ENCODE measurements around the gene PARN.

Gene PARN

GRCh38 chr16:14632693-14633569 is 2.9 kb upstream of the PARN start, which contains the start of gene BFAR (continued):
- TF ChIP-seq SP7 (tag by site-specific recombination; IDR thresholded peaks at IDR 0.05) (peak; percentile 55), SCRT1 (tag by site-specific recombination; IDR thresholded peaks at IDR 0.05; ENCODE audit: borderline replicate concordance) (no peak), ZNF473 (tag by site-specific recombination; IDR thresholded peaks at IDR 0.05) (no peak), ZNF677 (tag by site-specific recombination; IDR thresholded peaks at IDR 0.05) (no peak), OVOL3 (tag by site-specific recombination; IDR thresholded peaks at IDR 0.05) (no peak), GLI4 (tag by site-specific recombination; IDR thresholded peaks at IDR 0.05) (no peak), ZNF654 (tag by site-specific recombination; IDR thresholded peaks at IDR 0.05; ENCODE audit: low read depth) (peak; percentile 2; the same call in 1 of the 2 replicates), ZBTB21 (tag by site-specific recombination; IDR thresholded peaks at IDR 0.05) (0 out of 2 replicates have a peak, but pooled peaks have one; percentile 42), KLF9 (tag by site-specific recombination; IDR thresholded peaks at IDR 0.05; ENCODE audit: low read depth) (peak; percentile 44; the same call in 1 of the 2 replicates), ZNF121 (tag by site-specific recombination; IDR thresholded peaks at IDR 0.05) (no peak), ZNF530 (tag by site-specific recombination; IDR thresholded peaks at IDR 0.05; ENCODE audit: low read depth) (no peak), ZNF169 (tag by site-specific recombination; IDR thresholded peaks at IDR 0.05) (no peak), SCRT2 (tag by site-specific recombination; IDR thresholded peaks at IDR 0.05) (no peak), KLF7 (tag by site-specific recombination; IDR thresholded peaks at IDR 0.05; ENCODE audit: borderline replicate concordance) (peak; percentile 46; the same call in 1 of the 2 replicates), PRDM1 (tag by site-specific recombination; IDR thresholded peaks at IDR 0.05) (no peak), ELK4 (IDR thresholded peaks at IDR 0.05; ENCODE audit: borderline replicate concordance, low read depth, low read length) (no peak; the same call in 1 of the 2 replicates), ZNF341 (tag by site-specific recombination; IDR thresholded peaks at IDR 0.05; ENCODE audit: low read depth) (no peak; the same call in 1 of the 2 replicates), EGR2 (tag by site-specific recombination; IDR thresholded peaks at IDR 0.05; ENCODE audit: low read depth) (peak; percentile 28; the same call in 1 of the 2 replicates), ZNF366 (tag by site-specific recombination; conservative IDR thresholded peaks at IDR 0.05) (peak; percentile 46), ZNF280D (tag by site-specific recombination; IDR thresholded peaks at IDR 0.05) (no peak), ZSCAN30 (tag by site-specific recombination; IDR thresholded peaks at IDR 0.05) (no peak), ZNF394 (tag by site-specific recombination; IDR thresholded peaks at IDR 0.05; ENCODE audit: borderline replicate concordance) (peak; percentile 41; the same call in 1 of the 2 replicates), SP3 (tag by site-specific recombination; IDR thresholded peaks at IDR 0.05) (peak; percentile 69), PATZ1 (tag by site-specific recombination; IDR thresholded peaks at IDR 0.05) (peak; percentile 80), ZNF660 (tag by site-specific recombination; IDR thresholded peaks at IDR 0.05) (peak; percentile 20; the same call in 1 of the 2 replicates), PBX3 (CRISPR knock-in tag; IDR thresholded peaks at IDR 0.05) (peak; percentile 70; the same call in 1 of the 2 replicates), ZSCAN23 (tag by site-specific recombination; IDR thresholded peaks at IDR 0.05) (no peak), ZNF202 (tag by site-specific recombination; IDR thresholded peaks at IDR 0.05; ENCODE audit: borderline replicate concordance) (no peak)
- TF ChIP-seq, protein P1, sequence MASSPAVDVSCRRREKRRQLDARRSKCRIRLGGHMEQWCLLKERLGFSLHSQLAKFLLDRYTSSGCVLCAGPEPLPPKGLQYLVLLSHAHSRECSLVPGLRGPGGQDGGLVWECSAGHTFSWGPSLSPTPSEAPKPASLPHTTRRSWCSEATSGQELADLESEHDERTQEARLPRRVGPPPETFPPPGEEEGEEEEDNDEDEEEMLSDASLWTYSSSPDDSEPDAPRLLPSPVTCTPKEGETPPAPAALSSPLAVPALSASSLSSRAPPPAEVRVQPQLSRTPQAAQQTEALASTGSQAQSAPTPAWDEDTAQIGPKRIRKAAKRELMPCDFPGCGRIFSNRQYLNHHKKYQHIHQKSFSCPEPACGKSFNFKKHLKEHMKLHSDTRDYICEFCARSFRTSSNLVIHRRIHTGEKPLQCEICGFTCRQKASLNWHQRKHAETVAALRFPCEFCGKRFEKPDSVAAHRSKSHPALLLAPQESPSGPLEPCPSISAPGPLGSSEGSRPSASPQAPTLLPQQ (tag by site-specific recombination; IDR thresholded peaks at IDR 0.05) = 0 out of 2 replicates have a peak, but pooled peaks have one; percentile 40

All from HEK293 (cell line).